ENCODE results near the gene RBBP4. TPM values are rescaled to one million over a fixed set of nuclear protein-coding genes. Genes with fewer than 3 reads are reported as not detected.

The RBBP4 gene
- total RNA-seq, 4 donors from 2014 or later = 50.0 to 92.3 (median 53.0) TPM

- ATAC-seq (no peak), DNase-seq (no peak)
- in situ Hi-C loops (cut with MboI; ENCODE audit: low sequenced_read_pairs in 4 of 4) (loop anchor here in 1 of 4 donors (10.0 kb wide), 1 partner anchor 97 kb away; no protein-coding TSS in a partner anchor), intact Hi-C loops (cut with DNase I; ENCODE audit: low total_unique reads) (no loop called here)
- Histone ChIP-seq H3K4me1 (no peaks in the 10 kb centered on the region), H3K36me3 (peaks cover 0 to 9% of the 10 kb centered on the region in 2 donors), H3K27ac (no peak overlapping the region), H3K4me3 (no peak overlapping the region), H3K9me3 (no peaks in the 10 kb centered on the region), H3K27me3 (no peaks in the 10 kb centered on the region)
- TF ChIP-seq CTCF (IDR thresholded peaks at IDR 0.05 in 4 of 5, conservative IDR thresholded peaks at IDR 0.05 in 1 of 5) (no peak), POLR2A (IDR thresholded peaks at IDR 0.05) (no peak)
These were observed 28.8 kb upstream of the RBBP4 start for GRCh38 chr1:32622205-32622604.

- DNase-seq (no peak), ATAC-seq (no peak)
- Histone ChIP-seq H3K27ac (no peak overlapping the region), H3K9me3 (no peaks in the 10 kb centered on the region), H3K27me3 (no peaks in the 10 kb centered on the region), H3K36me3 (peaks cover 0 to 17% of the 10 kb centered on the region in 2 donors), H3K4me1 (no peaks in the 10 kb centered on the region), H3K4me3 (no peak overlapping the region)
- in situ Hi-C loops (cut with MboI; ENCODE audit: low sequenced_read_pairs in 4 of 4) (loop anchor here in 1 of 4 donors (10.0 kb wide), 1 partner anchor 98 kb away; no protein-coding TSS in a partner anchor), intact Hi-C loops (cut with DNase I; ENCODE audit: low total_unique reads) (no loop called here)
- TF ChIP-seq CTCF (IDR thresholded peaks at IDR 0.05 in 4 of 5, conservative IDR thresholded peaks at IDR 0.05 in 1 of 5) (no peak), POLR2A (IDR thresholded peaks at IDR 0.05) (no peak)
These were observed 28.0 kb upstream of the RBBP4 start for GRCh38 chr1:32622806-32623681.

- peaks cover 0 to 24% of the 10 kb centered on the region in 2 donors for H3K36me3 ChIP-seq
- no peaks in the 10 kb centered on the region for H3K27me3 ChIP-seq
- no peak overlapping the region for H3K27ac ChIP-seq
- DNase-seq (no peak), ATAC-seq (no peak)
- H3K4me1 ChIP-seq = no peaks in the 10 kb centered on the region
- H3K4me3 ChIP-seq = no peak overlapping the region
- intact Hi-C loops (cut with DNase I; ENCODE audit: low total_unique reads) = no loop called here
- TF ChIP-seq CTCF (IDR thresholded peaks at IDR 0.05 in 4 of 5, conservative IDR thresholded peaks at IDR 0.05 in 1 of 5) = no peak
- no peak for TF ChIP-seq POLR2A (IDR thresholded peaks at IDR 0.05)
- no peaks in the 10 kb centered on the region for H3K9me3 ChIP-seq
- in situ Hi-C loops (cut with MboI; ENCODE audit: low sequenced_read_pairs in 4 of 4) = loop anchor here in 1 of 4 donors (10.0 kb wide), 1 partner anchor 99 kb away; no protein-coding TSS in a partner anchor
These were observed 27.2 kb upstream of the RBBP4 start for GRCh38 chr1:32623775-32624174.

- ATAC-seq (no peak), DNase-seq (no peak)
- Histone ChIP-seq H3K27ac (no peak overlapping the region), H3K9me3 (no peaks in the 10 kb centered on the region), H3K27me3 (no peaks in the 10 kb centered on the region), H3K4me3 (no peak overlapping the region), H3K4me1 (no peaks in the 10 kb centered on the region), H3K36me3 (peaks cover 0 to 37% of the 10 kb centered on the region in 2 donors)
- in situ Hi-C loops (cut with MboI; ENCODE audit: low sequenced_read_pairs in 4 of 4) = loop anchor here in 1 of 4 donors (10.0 kb wide), 1 partner anchor 101 kb away; no protein-coding TSS in a partner anchor
- TF ChIP-seq POLR2A (IDR thresholded peaks at IDR 0.05) (no peak), CTCF (IDR thresholded peaks at IDR 0.05 in 4 of 5, conservative IDR thresholded peaks at IDR 0.05 in 1 of 5) (no peak)
- intact Hi-C loops (cut with DNase I; ENCODE audit: low total_unique reads) = no loop called here
These were observed 24.8 kb upstream of the RBBP4 start for GRCh38 chr1:32626176-32626575.

Measured in gastrocnemius medialis (tissue), 4 donors.